Adrenal gland (tissue), 12 donors: ENCODE data around the gene VEZT. TPM values are rescaled to one million over a fixed set of nuclear protein-coding genes. Genes with fewer than 3 reads are reported as not detected.

Experiments used
- DNase-seq, 7 donors: peaks; one replicate each; pipeline ENCODE4 v3.0.0-alpha.2; 2019 to 2020
- H3K27ac ChIP-seq, 5 donors: fragments of 200-600 bp; sonication (generic) in 4 of 5; 1 replicate in 3 of 5; 2 replicates in 2 of 5; pipeline versions ENCODE4 v1.5.1 to v1.8.0; 2016 to 2020; ENCODE audit warnings: mild to moderate bottlenecking in 1 of 5
- H3K27me3 ChIP-seq: fragments of 200-600 bp; 2 replicates; pipeline ENCODE4 v1.8.0; 2021
- H3K36me3 ChIP-seq, 2 donors: fragments of 200-600 bp; replicated peaks in 1 of 2; 1 replicate in 1 of 2; 2 replicates in 1 of 2; pipeline versions ENCODE4 v1.5.1 to v1.8.0; 2018 to 2022
- H3K4me1 ChIP-seq, 2 donors: fragments of 200-600 bp; replicated peaks in 1 of 2; 1 replicate in 1 of 2; 2 replicates in 1 of 2; pipeline versions ENCODE4 v1.5.1 to v1.8.0; 2018 to 2021
- H3K4me3 ChIP-seq, 4 donors: fragments of 200-600 bp; sonication (generic) in 3 of 4; one replicate each; pipeline ENCODE4 v1.5.1; 2016 to 2018
- H3K9me3 ChIP-seq, 3 donors: fragments of 200-600 bp; sonication (generic) in 1 of 3; replicated peaks in 1 of 3; 1 replicate in 2 of 3; 2 replicates in 1 of 3; pipeline versions ENCODE4 v1.5.1 to v1.8.0; 2016 to 2021
- CTCF ChIP-seq, 6 experiments: fragments of 450-650 bp in 4 of 6; fragments of 200-600 bp in 2 of 6; sonication (generic) in 1 of 6; IDR thresholded peaks; 1 replicate in 5 of 6; 2 replicates in 1 of 6; pipeline versions ENCODE4 v1.5.1 to v1.8.0; 2016 to 2021; ENCODE audit warnings: antibody characterized with exemption in 6 of 6, mild to moderate bottlenecking in 2 of 6, moderate library complexity in 1 of 6
- POLR2A ChIP-seq, 2 donors: fragments of 450-650 bp; IDR thresholded peaks; one replicate each; pipeline ENCODE4 v1.6.1; 2017; ENCODE audit warnings: antibody characterized with exemption in 2 of 2, mild to moderate bottlenecking in 2 of 2, moderate library complexity in 1 of 2
- WGBS, 4 donors: extraction: QIAGEN DNeasy Blood & Tissue Kit in 2 of 4; methylation state at CpG; one replicate each; pipeline versions ENCODE4 v1.1.5 to v1.1.7; 2013 to 2017; 5-methylcytosine and 5-hydroxymethylcytosine counted together
- intact Hi-C, 2 donors: fragments of 100-400 bp; cut with DNase I; formaldehyde crosslinking; loops; one replicate each; pipeline versions ENCODE4 v1.14.1 to v1.15.0; 2022 to 2023
- polyA plus RNA-seq, 3 donors: library from polyadenylated mRNA; stranded (reverse); fragments of 200-250 nt in 2 of 3; fragments of 350-450 nt in 1 of 3; fragmentation: Illumina TruSeq in 1 of 3; extraction: RNeasy Lipid Tissue Mini Kit (QIAGEN cat#74804) in 1 of 3; gene quantifications; one replicate each; pipeline ENCODE4 v1.2.3, GENCODE V29; 2013 to 2014
- total RNA-seq, 9 donors: library from RNA; depleted of rRNA in 4 of 9; stranded (reverse); fragments of >200 nt in 4 of 9; fragments of 120-200 nt in 1 of 9; fragmentation: NEBNext Ultra II Directional in 1 of 9; extraction: Animal tissue kit (Norgen Biotek cat#: 25700) in 1 of 9; gene quantifications; one replicate each; pipeline versions ENCODE4 v1.1.0 to v1.2.4, GENCODE V29; 2013 to 2023
- donor health status: healthy with polysubstance abuse.
- donor health status: Bipolar disorder and iron deficiency.
- donor health status: DM: yes; HTN: yes; CAD: no.
- donor health status: DM: no; HTN: no; CAD: no.
- donor health status: DM: no; HTN: no; CAD: no.
- donor health status: DM: yes; HTN: yes; CAD: no.

VEZT gene
- total and polyA plus RNA-seq, 12 donors: 34.8 to 189 (median 88.3) TPM

GRCh38 chr12:95277139-95277538 lies 59.5 kb downstream of the VEZT start:
- no peaks in the 10 kb centered on the region for H3K9me3 ChIP-seq
- 31 to 48% (median 42%) methylated on average over 1 of the region's 1 CpG for WGBS, 4 donors
- peaks cover 0 to 26% of the 10 kb centered on the region in 2 donors for H3K36me3 ChIP-seq
- no peak overlapping the region for H3K27ac ChIP-seq
- intact Hi-C loops: no loop called here
- peaks cover 0 to 5% of the 10 kb centered on the region in 2 donors for H3K4me1 ChIP-seq
- H3K27me3 ChIP-seq: no peaks in the 10 kb centered on the region
- peak in 4 of 7 donors; percentile 26 to 47 (median 30) for DNase-seq
- H3K4me3 ChIP-seq: no peak overlapping the region
- TF ChIP-seq POLR2A (IDR thresholded peaks at IDR 0.05): no peak
- TF ChIP-seq CTCF (IDR thresholded peaks at IDR 0.05): no peak

- no peaks in the 10 kb centered on the region for H3K27me3 ChIP-seq
- H3K4me3 ChIP-seq: no peak overlapping the region
- intact Hi-C loops: no loop called here
- 93 to 96% (median 96%) methylated on average over 4 of the region's 4 CpGs for WGBS, 4 donors
- H3K4me1 ChIP-seq: peaks cover 0 to 5% of the 10 kb centered on the region in 2 donors
- DNase-seq: no peak
- H3K36me3 ChIP-seq: peaks cover 0 to 43% of the 10 kb centered on the region in 2 donors
- TF ChIP-seq POLR2A (IDR thresholded peaks at IDR 0.05): no peak
- TF ChIP-seq CTCF (IDR thresholded peaks at IDR 0.05): no peak
- no peaks in the 10 kb centered on the region for H3K9me3 ChIP-seq
- H3K27ac ChIP-seq: no peak overlapping the region
These were observed 62.2 kb downstream of the VEZT start for GRCh38 chr12:95279856-95280255.

GRCh38 chr12:95282266-95282665 lies 64.7 kb downstream of the VEZT start:
- DNase-seq: peak in 6 of 7 donors; percentile 30 to 70 (median 53)
- TF ChIP-seq CTCF (IDR thresholded peaks at IDR 0.05) (no peak), POLR2A (IDR thresholded peaks at IDR 0.05) (peak in 1 of 2 donors; percentile 41)
- Histone ChIP-seq H3K9me3 (no peaks in the 10 kb centered on the region), H3K27me3 (no peaks in the 10 kb centered on the region), H3K4me3 (no peak overlapping the region), H3K4me1 (peaks cover 0 to 9% of the 10 kb centered on the region in 2 donors), H3K36me3 (peaks cover 0 to 39% of the 10 kb centered on the region in 2 donors), H3K27ac (peak overlapping the region in 3 of 5 donors; percentile 10 to 67 (median 61))
- intact Hi-C loops: no loop called here
- WGBS, 4 donors: 45 to 55% (median 48%) methylated on average over 6 of the region's 6 CpGs

GRCh38 chr12:95283371-95283770 lies 65.8 kb downstream of the VEZT start:
- Histone ChIP-seq H3K4me3 (no peak overlapping the region), H3K27ac (no peak overlapping the region), H3K9me3 (no peaks in the 10 kb centered on the region), H3K36me3 (peaks cover 0 to 39% of the 10 kb centered on the region in 2 donors), H3K4me1 (peaks cover 0 to 15% of the 10 kb centered on the region in 2 donors), H3K27me3 (no peaks in the 10 kb centered on the region)
- TF ChIP-seq POLR2A (IDR thresholded peaks at IDR 0.05): no peak
- no peak for TF ChIP-seq CTCF (IDR thresholded peaks at IDR 0.05)
- DNase-seq: no peak
- intact Hi-C loops: no loop called here
- WGBS, 4 donors: 96 to 100% (median 98%) methylated on average over 1 of the region's 1 CpG
